Right lobe of liver (tissue), 6 donors: Measurements from ENCODE around the gene CTDSP2. TPM values are rescaled to one million over a fixed set of nuclear protein-coding genes. Genes with fewer than 3 reads are reported as not detected.

Experiments used
- ATAC-seq, 4 donors: fragments of 200-7000 bp; cut with Tn5 transposase; one replicate each; pipeline ENCODE4 v1.9.1; 2020; ENCODE audit warnings: mild to moderate bottlenecking in 4 of 4, moderate library complexity in 4 of 4
- DNase-seq, 3 donors: peaks; one replicate each; pipeline ENCODE4 v3.0.0-alpha.2; 2020
- H3K27ac ChIP-seq, 3 donors: fragments of 200-600 bp; one replicate each; pipeline ENCODE4 v1.8.0; 2022
- H3K27me3 ChIP-seq, 2 donors: fragments of 200-600 bp; one replicate each; pipeline ENCODE4 v1.8.0; 2022
- H3K36me3 ChIP-seq, 4 donors: fragments of 200-600 bp; sonication (generic) in 1 of 4; one replicate each; pipeline versions ENCODE4 v1.5.1 to v1.8.0; 2017 to 2022; ENCODE audit warnings: control low read depth in 1 of 4
- H3K4me1 ChIP-seq, 4 donors: fragments of 200-600 bp; sonication (generic) in 1 of 4; one replicate each; pipeline versions ENCODE4 v1.5.1 to v1.8.0; 2017 to 2022; ENCODE audit warnings: control low read depth in 1 of 4
- H3K4me3 ChIP-seq, 3 donors: fragments of 200-600 bp; one replicate each; pipeline ENCODE4 v1.8.0; 2022
- H3K9me3 ChIP-seq, 4 donors: fragments of 200-600 bp; sonication (generic) in 1 of 4; one replicate each; pipeline versions ENCODE4 v1.5.1 to v1.8.0; 2017 to 2022; ENCODE audit warnings: control low read depth in 1 of 4
- POLR2A ChIP-seq: fragments of 450-650 bp; IDR thresholded peaks from one replicate; pipeline ENCODE4 v1.6.1; 2017; ENCODE audit warnings: antibody characterized with exemption, mild to moderate bottlenecking
- WGBS: methylation state at CpG from one replicate; pipeline ENCODE4 v1.1.6; 2018; ENCODE audit warnings: low coverage, low lambda C conversion rate; ENCODE audit not compliant: insufficient coverage; ENCODE audit errors: missing lambda C conversion rate; 5-methylcytosine and 5-hydroxymethylcytosine counted together
- intact Hi-C, 2 donors: fragments of 100-400 bp; cut with DNase I; formaldehyde crosslinking; loops; one replicate each; pipeline versions ENCODE4 v1.11.2 to v1.14.1; 2022
- total RNA-seq, 6 experiments: library from RNA; depleted of rRNA in 2 of 6; stranded (reverse); fragments of >200 nt in 2 of 6; fragmentation: NEBNext Ultra II Directional in 3 of 6; extraction: Animal tissue kit (Norgen Biotek cat#: 25700) in 3 of 6; gene quantifications; one replicate each; pipeline versions ENCODE4 v1.1.0 to v1.2.4, GENCODE V29; 2016 to 2023
- TF ChIP-seq, protein P1 (sequence below), 4 donors: fragments of 200-600 bp in 3 of 4; fragments of 450-650 bp in 1 of 4; IDR thresholded peaks; one replicate each; pipeline versions ENCODE4 v1.5.1 to v1.8.0; 2016 to 2022; ENCODE audit warnings: antibody characterized with exemption in 4 of 4, mild to moderate bottlenecking in 2 of 4
- donor health status: DM: no; HTN: yes; CAD: no.
- donor health status: DM: no; HTN: no; CAD: no.
- donor health status: DM: no; HTN: no; CAD: no.
- donor health status: DM: no; HTN: yes; CAD: no.
- donor health status: DM: no; HTN: yes; CAD: no.

The CTDSP2 gene
- total RNA-seq, 6 experiments from 2014 or later, result 39.3 to 84.2 (median 64.7) TPM

DNA sequence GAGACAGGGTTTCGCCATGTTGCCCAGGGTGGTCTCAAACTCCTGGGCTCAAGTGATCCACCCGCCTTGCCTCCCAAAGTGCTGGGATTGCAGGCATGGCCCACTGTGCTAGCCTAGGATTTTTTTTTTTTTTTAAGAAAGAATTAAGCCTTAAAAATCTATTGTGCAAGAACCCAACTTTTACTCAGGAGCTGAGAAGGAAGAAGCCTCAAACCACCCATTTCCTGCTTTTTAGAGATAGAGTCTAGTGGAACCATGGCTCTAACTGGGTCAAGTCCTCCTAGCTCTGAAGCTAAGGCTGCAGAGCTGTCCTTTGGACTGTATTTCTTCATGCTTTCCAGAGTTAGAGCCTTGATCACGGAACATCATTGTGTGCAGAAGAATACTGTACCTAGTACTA is 65.3 kb downstream of the CTDSP2 start:
- intact Hi-C loops, result no loop called here

DNA sequence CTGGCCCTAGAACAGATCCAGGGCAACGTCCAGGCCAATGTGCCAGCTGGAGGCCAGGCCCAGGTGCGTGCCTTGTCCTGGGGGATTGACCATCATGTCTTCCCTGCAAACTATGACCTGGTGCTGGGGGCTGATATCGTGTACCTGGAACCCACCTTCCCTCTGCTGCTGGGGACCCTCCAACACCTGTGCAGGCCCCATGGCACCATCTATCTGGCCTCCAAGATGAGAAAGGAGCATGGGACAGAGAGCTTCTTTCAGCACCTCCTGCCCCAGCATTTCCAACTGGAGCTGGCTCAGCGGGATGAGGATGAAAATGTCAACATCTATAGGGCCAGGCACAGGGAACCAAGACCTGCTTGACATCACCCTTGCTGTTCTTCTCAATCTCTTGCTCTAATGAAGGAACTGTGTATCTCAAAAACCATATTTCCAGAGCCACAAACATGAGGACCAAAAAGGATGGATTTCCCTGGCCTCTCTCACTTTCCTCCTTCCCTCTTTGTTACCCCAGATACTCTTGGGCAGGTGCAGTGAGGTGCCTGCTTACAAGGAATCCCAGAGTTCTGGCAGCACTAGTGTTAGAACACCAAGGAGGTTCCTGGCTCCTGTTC is 66.1 kb downstream of the CTDSP2 start:
- WGBS, result no CpG with 5 or more reads among the region's 4 CpGs
- intact Hi-C loops, result no loop called here
- Histone ChIP-seq H3K4me3 (no peak overlapping the region), H3K9me3 (no peaks in the 10 kb centered on the region), H3K36me3 (peaks cover 0 to 4% (median 0%) of the 10 kb centered on the region in 4 donors), H3K27ac (no peak overlapping the region), H3K27me3 (no peaks in the 10 kb centered on the region), H3K4me1 (peaks cover 0 to 17% (median 0%) of the 10 kb centered on the region in 4 donors)
- TF ChIP-seq, protein P1, sequence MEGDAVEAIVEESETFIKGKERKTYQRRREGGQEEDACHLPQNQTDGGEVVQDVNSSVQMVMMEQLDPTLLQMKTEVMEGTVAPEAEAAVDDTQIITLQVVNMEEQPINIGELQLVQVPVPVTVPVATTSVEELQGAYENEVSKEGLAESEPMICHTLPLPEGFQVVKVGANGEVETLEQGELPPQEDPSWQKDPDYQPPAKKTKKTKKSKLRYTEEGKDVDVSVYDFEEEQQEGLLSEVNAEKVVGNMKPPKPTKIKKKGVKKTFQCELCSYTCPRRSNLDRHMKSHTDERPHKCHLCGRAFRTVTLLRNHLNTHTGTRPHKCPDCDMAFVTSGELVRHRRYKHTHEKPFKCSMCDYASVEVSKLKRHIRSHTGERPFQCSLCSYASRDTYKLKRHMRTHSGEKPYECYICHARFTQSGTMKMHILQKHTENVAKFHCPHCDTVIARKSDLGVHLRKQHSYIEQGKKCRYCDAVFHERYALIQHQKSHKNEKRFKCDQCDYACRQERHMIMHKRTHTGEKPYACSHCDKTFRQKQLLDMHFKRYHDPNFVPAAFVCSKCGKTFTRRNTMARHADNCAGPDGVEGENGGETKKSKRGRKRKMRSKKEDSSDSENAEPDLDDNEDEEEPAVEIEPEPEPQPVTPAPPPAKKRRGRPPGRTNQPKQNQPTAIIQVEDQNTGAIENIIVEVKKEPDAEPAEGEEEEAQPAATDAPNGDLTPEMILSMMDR (IDR thresholded peaks at IDR 0.05), result no peak
- no peak for TF ChIP-seq POLR2A
- DNase-seq, result no peak
- no peak for ATAC-seq

More for the DNA sequence above, 65.3 kb downstream of the CTDSP2 start:
- no peak overlapping the region for H3K4me3 ChIP-seq
- no peaks in the 10 kb centered on the region for H3K27me3 ChIP-seq
- no peak for DNase-seq
- H3K9me3 ChIP-seq, result no peaks in the 10 kb centered on the region
- no peak for TF ChIP-seq POLR2A
- TF ChIP-seq, protein P1 (IDR thresholded peaks at IDR 0.05), result no peak
- H3K4me1 ChIP-seq, result peaks cover 0 to 17% (median 0%) of the 10 kb centered on the region in 4 donors
- no peak for ATAC-seq
- H3K36me3 ChIP-seq, result peaks cover 0 to 12% (median 4%) of the 10 kb centered on the region in 4 donors
- 80% methylated on average over 2 of the region's 3 CpGs for WGBS
- no peak overlapping the region for H3K27ac ChIP-seq

DNA sequence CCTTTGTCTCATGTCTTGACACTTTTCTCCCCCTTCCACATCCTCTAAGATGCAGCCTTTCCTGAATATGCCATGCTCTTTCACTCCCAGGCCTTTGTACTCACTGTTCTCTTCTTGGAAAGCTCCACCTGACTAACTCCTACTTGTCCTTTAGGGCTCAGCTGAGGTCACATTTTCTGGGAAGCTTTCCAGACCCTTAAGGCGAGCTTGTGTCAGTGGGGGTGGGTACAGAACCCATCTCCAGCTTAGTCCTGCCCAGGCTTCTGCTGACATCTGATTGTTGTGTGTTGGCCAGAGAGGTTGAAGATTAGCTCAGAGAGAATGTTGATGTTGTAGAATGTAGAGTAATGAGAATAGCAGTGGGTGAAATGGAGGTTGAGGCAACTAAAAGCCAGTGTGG is 66.8 kb downstream of the CTDSP2 start:
- ATAC-seq (no peak), DNase-seq (no peak)
- H3K27me3 ChIP-seq, result no peaks in the 10 kb centered on the region
- no peaks in the 10 kb centered on the region for H3K9me3 ChIP-seq
- peaks cover 0 to 17% (median 0%) of the 10 kb centered on the region in 4 donors for H3K4me1 ChIP-seq
- H3K36me3 ChIP-seq, result no peaks in the 10 kb centered on the region
- WGBS, result 58% methylated on average over 1 of the region's 1 CpG
- TF ChIP-seq, protein P1 (IDR thresholded peaks at IDR 0.05), result no peak
- no peak for TF ChIP-seq POLR2A
- intact Hi-C loops, result no loop called here
- no peak overlapping the region for H3K27ac ChIP-seq
- H3K4me3 ChIP-seq, result no peak overlapping the region

DNA sequence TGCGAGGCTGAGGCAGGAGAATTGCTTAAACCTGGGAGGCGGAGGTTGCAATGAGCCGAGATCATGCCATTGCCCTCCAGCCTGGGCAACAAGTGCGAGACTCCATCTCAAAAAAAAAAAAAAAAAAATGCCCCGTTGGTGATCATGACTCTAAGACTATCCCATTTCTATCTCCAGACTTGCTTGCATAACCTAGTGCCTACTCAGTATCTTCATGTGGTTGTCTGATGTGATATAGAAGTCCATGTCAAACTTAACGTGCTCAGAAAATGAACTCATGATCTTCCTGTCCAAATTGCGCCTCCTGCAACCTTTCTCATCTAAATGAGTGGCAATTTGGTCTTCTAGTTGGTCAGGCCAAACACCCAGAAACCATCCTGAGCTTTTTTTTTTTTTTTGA is 68.6 kb downstream of the CTDSP2 start:
- TF ChIP-seq, protein P1 (IDR thresholded peaks at IDR 0.05), result no peak
- TF ChIP-seq POLR2A, result no peak
- no peaks in the 10 kb centered on the region for H3K27me3 ChIP-seq
- no peak for DNase-seq
- H3K27ac ChIP-seq, result no peak overlapping the region
- intact Hi-C loops, result no loop called here
- no peaks in the 10 kb centered on the region for H3K36me3 ChIP-seq
- ATAC-seq, result no peak
- H3K4me3 ChIP-seq, result no peak overlapping the region
- peaks cover 1 to 10% (median 3%) of the 10 kb centered on the region in 4 donors for H3K4me1 ChIP-seq
- 86% methylated on average over 6 of the region's 7 CpGs for WGBS
- no peaks in the 10 kb centered on the region for H3K9me3 ChIP-seq
